Measurements from ENCODE around the gene SLC29A4.
"Not testable (repeated sequence)": the region's sequence is repeated elsewhere in the genome, so short reads cannot be mapped to it uniquely, and the experiment has no call there.

- not testable (repeated sequence) for TF ChIP-seq CTCF (IDR thresholded peaks at IDR 0.05; ENCODE audit: low read length); EZH2 (IDR thresholded peaks at IDR 0.05; ENCODE audit: borderline replicate concordance, low read length)
These were observed 7.2 kb upstream of the SLC29A4 start for GRCh38 chr7:5275510-5275909.

All from OCI-LY1 (cell line).